ENCODE measurements around the gene RNF224.
"Not testable (repeated sequence)": the region's sequence is repeated elsewhere in the genome, so short reads cannot be mapped to it uniquely, and the experiment has no call there.

Gene RNF224

DNA sequence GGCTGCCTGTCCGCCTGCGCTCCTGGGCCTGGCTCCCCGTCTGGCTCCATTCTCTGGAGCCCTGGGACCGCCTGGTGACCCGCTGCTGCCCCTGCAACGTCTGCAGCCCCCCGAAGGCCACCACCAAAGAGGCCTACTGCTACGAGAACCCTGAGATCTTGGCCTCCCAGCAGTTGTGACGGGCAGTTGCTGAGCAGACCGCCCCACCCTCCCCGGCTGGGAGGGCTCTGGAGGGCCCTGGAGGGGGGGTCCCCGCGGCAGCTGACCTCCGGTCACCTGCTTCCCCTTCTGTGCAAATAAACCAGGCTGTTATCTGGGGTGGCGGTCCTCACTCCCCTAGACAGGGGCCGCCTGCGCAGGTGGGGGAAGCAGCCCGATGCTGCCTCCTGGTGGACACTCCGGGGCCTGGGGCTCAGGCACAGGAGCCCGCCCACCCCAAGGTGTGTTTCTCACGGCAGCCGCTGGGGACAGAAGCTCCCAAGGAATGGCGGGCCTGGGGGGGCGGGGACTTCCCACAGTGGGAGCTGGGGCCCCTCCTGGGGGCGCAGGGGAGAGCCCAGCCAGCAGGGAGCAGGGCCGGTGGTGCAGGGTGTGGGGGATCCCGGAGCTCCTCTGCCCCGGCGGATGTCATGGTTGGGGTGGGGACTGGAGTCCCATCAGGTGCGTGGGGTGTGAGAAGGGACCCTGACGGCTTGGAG lies 9.1 kb downstream of the RNF224 start:
- Histone ChIP-seq H3K9me3 (ENCODE audit: insufficient read depth, low read length) (no peaks in the 10 kb centered on the region), H3K79me2 (ENCODE audit: low read length) (peaks cover 30% of the 10 kb centered on the region), H4K20me1 (ENCODE audit: insufficient read depth, low read length) (no peaks in the 10 kb centered on the region), H3K9ac (ENCODE audit: low read length) (peak overlapping the region; percentile 63), H3K27me3 (ENCODE audit: low read depth, low read length) (0 out of 2 replicates have a peak, but pooled peaks cover 2% of the 10 kb centered on the region), H3K4me1 (ENCODE audit: low read length) (peaks cover 42% of the 10 kb centered on the region), H3K36me3 (replicated peaks; ENCODE audit: low read depth, low read length) (no peaks in the 10 kb centered on the region), H3K4me2 (ENCODE audit: low read length) (peak overlapping the region; percentile 96), H3K27ac (ENCODE audit: low read length) (peak overlapping the region; percentile 34), H3K4me3 (ENCODE audit: low read length) (peak overlapping the region; percentile 82), H2AFZ (ENCODE audit: low read depth, low read length) (no peak overlapping the region)
- TF ChIP-seq EZH2phosphoT487 (IDR thresholded peaks at IDR 0.05; ENCODE audit: low read depth): no peak
- TF ChIP-seq, protein P1, sequence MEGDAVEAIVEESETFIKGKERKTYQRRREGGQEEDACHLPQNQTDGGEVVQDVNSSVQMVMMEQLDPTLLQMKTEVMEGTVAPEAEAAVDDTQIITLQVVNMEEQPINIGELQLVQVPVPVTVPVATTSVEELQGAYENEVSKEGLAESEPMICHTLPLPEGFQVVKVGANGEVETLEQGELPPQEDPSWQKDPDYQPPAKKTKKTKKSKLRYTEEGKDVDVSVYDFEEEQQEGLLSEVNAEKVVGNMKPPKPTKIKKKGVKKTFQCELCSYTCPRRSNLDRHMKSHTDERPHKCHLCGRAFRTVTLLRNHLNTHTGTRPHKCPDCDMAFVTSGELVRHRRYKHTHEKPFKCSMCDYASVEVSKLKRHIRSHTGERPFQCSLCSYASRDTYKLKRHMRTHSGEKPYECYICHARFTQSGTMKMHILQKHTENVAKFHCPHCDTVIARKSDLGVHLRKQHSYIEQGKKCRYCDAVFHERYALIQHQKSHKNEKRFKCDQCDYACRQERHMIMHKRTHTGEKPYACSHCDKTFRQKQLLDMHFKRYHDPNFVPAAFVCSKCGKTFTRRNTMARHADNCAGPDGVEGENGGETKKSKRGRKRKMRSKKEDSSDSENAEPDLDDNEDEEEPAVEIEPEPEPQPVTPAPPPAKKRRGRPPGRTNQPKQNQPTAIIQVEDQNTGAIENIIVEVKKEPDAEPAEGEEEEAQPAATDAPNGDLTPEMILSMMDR (IDR thresholded peaks at IDR 0.05; ENCODE audit: low read depth, low read length): peak; percentile 93

DNA sequence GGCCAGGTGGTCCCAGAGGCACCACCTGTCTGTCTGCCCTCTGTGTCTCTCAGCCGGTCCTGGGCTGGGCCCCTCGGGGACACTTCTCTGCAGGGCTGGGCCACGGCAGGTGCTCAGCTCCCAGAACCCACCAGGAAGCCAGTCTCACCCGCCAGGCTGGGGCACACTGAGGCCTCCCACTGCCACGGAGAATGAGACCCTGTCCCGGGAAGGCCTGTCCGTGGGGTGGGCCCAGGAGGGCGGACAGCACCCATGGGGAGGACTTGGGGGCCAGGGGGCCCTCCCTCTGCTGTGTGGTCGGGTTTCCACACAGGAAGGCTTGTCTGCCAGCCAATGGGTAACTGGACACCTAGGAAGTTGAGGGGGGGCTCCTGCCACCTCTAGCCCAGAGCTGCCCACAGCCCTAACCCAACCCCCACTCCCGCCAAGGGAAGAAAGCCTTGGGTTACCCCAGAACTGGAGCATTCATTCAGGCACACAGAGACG lies 9.7 kb downstream of the RNF224 start:
- Histone ChIP-seq H4K20me1 (ENCODE audit: insufficient read depth, low read length) (peaks cover 5% of the 10 kb centered on the region), H3K79me2 (ENCODE audit: low read length) (peaks cover 35% of the 10 kb centered on the region), H3K4me2 (ENCODE audit: low read length) (peak overlapping the region; percentile 96), H3K27ac (ENCODE audit: low read length) (peak overlapping the region; percentile 21), H3K9me3 (ENCODE audit: insufficient read depth, low read length) (no peaks in the 10 kb centered on the region), H3K27me3 (ENCODE audit: low read depth, low read length) (0 out of 2 replicates have a peak, but pooled peaks cover 2% of the 10 kb centered on the region), H2AFZ (ENCODE audit: low read depth, low read length) (no peak overlapping the region), H3K36me3 (replicated peaks; ENCODE audit: low read depth, low read length) (peaks cover 4% of the 10 kb centered on the region), H3K9ac (ENCODE audit: low read length) (peak overlapping the region; percentile 62), H3K4me1 (ENCODE audit: low read length) (peaks cover 42% of the 10 kb centered on the region), H3K4me3 (ENCODE audit: low read length) (peak overlapping the region; percentile 82)
- no peak for TF ChIP-seq EZH2phosphoT487 (IDR thresholded peaks at IDR 0.05; ENCODE audit: low read depth)
- TF ChIP-seq, protein P1 (IDR thresholded peaks at IDR 0.05; ENCODE audit: low read depth, low read length): no peak

DNA sequence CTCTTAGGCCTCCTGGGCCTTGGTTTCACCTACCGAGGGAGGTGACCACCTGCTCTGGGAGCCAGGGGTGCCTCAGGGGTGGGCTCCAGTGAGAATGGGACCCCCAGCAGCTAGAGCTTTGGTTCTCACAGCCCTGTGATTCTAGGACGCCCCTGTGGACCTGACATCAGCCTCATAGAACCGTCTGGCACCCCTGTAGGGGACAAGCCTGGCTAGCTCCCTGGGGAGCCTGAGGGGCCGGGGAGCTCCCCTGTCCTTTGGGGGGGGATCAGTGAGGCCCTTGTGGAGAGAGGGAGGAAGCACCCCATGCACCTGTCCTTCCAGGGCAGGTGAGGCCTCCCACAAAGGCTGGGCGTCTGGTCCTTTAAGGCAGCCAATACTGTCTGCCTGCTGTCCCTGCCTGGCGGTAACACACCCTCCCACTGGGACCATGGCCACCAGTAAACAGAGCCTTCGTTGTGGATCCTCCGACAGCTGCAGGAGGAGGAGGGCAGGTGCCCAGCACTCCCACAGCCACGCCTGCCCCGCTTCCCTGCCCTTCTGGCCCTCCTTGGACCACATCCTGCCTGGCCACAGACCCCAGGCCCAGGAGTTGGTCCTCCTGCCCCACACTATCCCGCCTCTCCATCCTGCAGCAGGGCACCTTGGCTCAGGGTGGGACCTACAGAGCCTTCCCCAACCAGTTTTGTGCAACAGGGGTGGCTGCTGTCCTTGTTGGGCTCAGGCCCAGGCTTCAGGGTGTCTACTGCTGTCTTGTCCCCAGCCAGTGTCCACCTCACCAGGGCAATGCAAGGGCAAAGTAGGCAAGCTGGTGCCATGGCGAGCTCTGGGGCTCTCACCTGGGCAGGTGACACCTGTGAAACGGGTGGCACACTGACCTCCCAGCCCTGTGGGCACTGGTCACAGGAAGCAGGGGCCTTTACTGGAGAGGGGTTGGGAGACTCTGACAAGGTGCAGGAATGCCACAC lies 10.7 kb downstream of the RNF224 start:
- Histone ChIP-seq H3K79me2 (ENCODE audit: low read length) (peaks cover 45% of the 10 kb centered on the region), H3K9ac (ENCODE audit: low read length) (peak overlapping the region; percentile 62; the same call in 1 of the 2 replicates), H2AFZ (ENCODE audit: low read depth, low read length) (no peak overlapping the region), H4K20me1 (ENCODE audit: insufficient read depth, low read length) (peaks cover 15% of the 10 kb centered on the region), H3K36me3 (replicated peaks; ENCODE audit: low read depth, low read length) (peaks cover 10% of the 10 kb centered on the region), H3K4me3 (ENCODE audit: low read length) (peak overlapping the region; percentile 82; the same call in 1 of the 2 replicates), H3K4me1 (ENCODE audit: low read length) (peaks cover 49% of the 10 kb centered on the region), H3K27ac (ENCODE audit: low read length) (peak overlapping the region; percentile 21; the same call in 1 of the 2 replicates), H3K27me3 (ENCODE audit: low read depth, low read length) (0 out of 2 replicates have a peak, but pooled peaks cover 2% of the 10 kb centered on the region), H3K4me2 (ENCODE audit: low read length) (peak overlapping the region; percentile 96), H3K9me3 (ENCODE audit: insufficient read depth, low read length) (no peaks in the 10 kb centered on the region)
- TF ChIP-seq, protein P1 (IDR thresholded peaks at IDR 0.05; ENCODE audit: low read depth, low read length): no peak
- no peak for TF ChIP-seq EZH2phosphoT487 (IDR thresholded peaks at IDR 0.05; ENCODE audit: low read depth)

DNA sequence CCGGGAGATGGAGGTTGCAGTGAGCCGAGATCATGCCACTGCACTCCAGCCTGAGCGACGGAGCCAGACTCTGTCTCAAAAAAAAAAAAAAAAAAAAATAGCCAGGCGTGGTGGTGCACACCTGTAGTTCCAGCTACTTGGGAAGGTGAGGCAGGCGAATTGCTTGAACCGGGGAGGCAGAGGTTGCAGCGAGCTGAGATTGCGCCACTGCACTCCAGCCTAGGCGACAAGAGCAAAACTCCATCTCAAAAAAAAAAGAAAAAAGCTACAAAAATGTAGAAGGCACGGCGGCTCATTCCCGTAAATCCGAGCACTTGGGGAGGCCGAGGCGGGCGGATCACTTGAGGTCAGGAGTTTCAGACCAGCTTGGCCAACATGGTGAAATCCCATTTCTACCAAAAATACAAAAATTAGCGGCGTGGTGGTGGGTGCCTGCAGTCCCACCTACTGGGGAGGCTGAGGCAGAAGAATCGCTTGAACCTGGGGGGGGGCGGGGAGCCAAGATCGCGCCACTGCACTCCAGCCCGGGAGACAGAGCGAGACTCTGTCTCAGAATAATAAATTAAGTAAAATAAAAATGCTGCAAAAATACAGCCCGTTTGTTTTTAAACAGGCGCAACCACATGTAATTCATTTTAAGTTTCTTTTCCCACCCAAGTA lies 12.4 kb downstream of the RNF224 start:
- Histone ChIP-seq H4K20me1 (ENCODE audit: insufficient read depth, low read length) (peaks cover 26% of the 10 kb centered on the region), H3K27ac (ENCODE audit: low read length) (peak overlapping the region; percentile 88), H3K4me1 (ENCODE audit: low read length) (peaks cover 43% of the 10 kb centered on the region), H3K4me3 (ENCODE audit: low read length) (peak overlapping the region; percentile 85), H3K36me3 (replicated peaks; ENCODE audit: low read depth, low read length) (peaks cover 20% of the 10 kb centered on the region), H3K79me2 (ENCODE audit: low read length) (peaks cover 47% of the 10 kb centered on the region), H3K9ac (ENCODE audit: low read length) (peak overlapping the region; percentile 87), H3K4me2 (ENCODE audit: low read length) (peak overlapping the region; percentile 78)
- H3K27me3 ChIP-seq (ENCODE audit: low read depth, low read length); H2AFZ ChIP-seq (ENCODE audit: low read depth, low read length); H3K9me3 ChIP-seq (ENCODE audit: insufficient read depth, low read length): not testable (repeated sequence)

Data from OCI-LY3 (cell line).